ENCODE measurements around the gene HMX2. TPM values are rescaled to one million over a fixed set of nuclear protein-coding genes. Genes with fewer than 3 reads are reported as not detected.

The HMX2 gene
- total RNA-seq = under 1 TPM; 0.62 to 0.99 TPM

GRCh38 chr10:123147635-123148413 is at the start of gene HMX2:
Gene HMX2 (plus strand): TSS chr10:123148136. CDS start chr10:123148379, 243 bp downstream.
- Mint-ChIP-seq H3K27me3 (ENCODE audit: low read depth) (peaks cover 50% of the 10 kb centered on the region), H3K36me3 (ENCODE audit: low read depth) (no peaks in the 10 kb centered on the region), H3K9me3 (no peaks in the 10 kb centered on the region), H3K27ac (no peak within 1 kb of the TSS), H3K4me1 (ENCODE audit: low read depth) (peaks cover 63% of the 10 kb centered on the region), H3K4me3 (peak within 1 kb of the TSS; percentile 63)
- DNase-seq = peak; percentile 58
- CTCF ChIA-PET = no interaction called here
- intact Hi-C loops (cut with micrococcal nuclease) = loop anchor here (1.0 to 10.0 kb wide), 2 partner anchors 11 to 1007 kb away; no protein-coding TSS in a partner anchor

GRCh38 chr10:123100030-123100762 is 47.7 kb upstream of the HMX2 start:
- H3K36me3 Mint-ChIP-seq (ENCODE audit: low read depth) = no peaks in the 10 kb centered on the region
- H3K27ac Mint-ChIP-seq = no peak overlapping the region
- DNase-seq = no peak
- no peaks in the 10 kb centered on the region for H3K4me1 Mint-ChIP-seq (ENCODE audit: low read depth)
- intact Hi-C loops (cut with micrococcal nuclease) = no loop called here
- no peak overlapping the region for H3K4me3 Mint-ChIP-seq
- peaks cover 1% of the 10 kb centered on the region for H3K9me3 Mint-ChIP-seq
- CTCF ChIA-PET = no interaction called here
- peaks cover 1% of the 10 kb centered on the region for H3K27me3 Mint-ChIP-seq (ENCODE audit: low read depth)

GRCh38 chr10:123101872-123102271 is 46.1 kb upstream of the HMX2 start:
- Mint-ChIP-seq H3K4me3 (no peak overlapping the region), H3K27ac (no peak overlapping the region), H3K4me1 (ENCODE audit: low read depth) (no peaks in the 10 kb centered on the region), H3K9me3 (peaks cover 1% of the 10 kb centered on the region), H3K36me3 (ENCODE audit: low read depth) (no peaks in the 10 kb centered on the region), H3K27me3 (ENCODE audit: low read depth) (peaks cover 1% of the 10 kb centered on the region)
- CTCF ChIA-PET = no interaction called here
- no peak for DNase-seq
- intact Hi-C loops (cut with micrococcal nuclease) = no loop called here

- CTCF ChIA-PET = no interaction called here
- intact Hi-C loops (cut with micrococcal nuclease) = no loop called here
Observed at GRCh38 chr10:123102673-123103072, 45.3 kb upstream of the HMX2 start.

GRCh38 chr10:123103944-123104343 is 44.0 kb upstream of the HMX2 start:
- intact Hi-C loops (cut with micrococcal nuclease) = no loop called here
- no peaks in the 10 kb centered on the region for H3K27me3 Mint-ChIP-seq (ENCODE audit: low read depth)
- H3K4me1 Mint-ChIP-seq (ENCODE audit: low read depth) = no peaks in the 10 kb centered on the region
- H3K36me3 Mint-ChIP-seq (ENCODE audit: low read depth) = no peaks in the 10 kb centered on the region
- no peak for DNase-seq
- peaks cover 1% of the 10 kb centered on the region for H3K9me3 Mint-ChIP-seq
- CTCF ChIA-PET = interaction anchor here (1.3 kb wide), 1 partner anchor 13 kb away, joined by 3 read pairs; no protein-coding TSS in a partner anchor
- H3K4me3 Mint-ChIP-seq = no peak overlapping the region
- no peak overlapping the region for H3K27ac Mint-ChIP-seq

More at GRCh38 chr10:123102673-123103072, 45.3 kb upstream of the HMX2 start:
- no peaks in the 10 kb centered on the region for H3K27me3 Mint-ChIP-seq (ENCODE audit: low read depth)
- no peak overlapping the region for H3K27ac Mint-ChIP-seq
- H3K4me3 Mint-ChIP-seq = no peak overlapping the region
- no peaks in the 10 kb centered on the region for H3K36me3 Mint-ChIP-seq (ENCODE audit: low read depth)
- no peak for DNase-seq
- H3K4me1 Mint-ChIP-seq (ENCODE audit: low read depth) = no peaks in the 10 kb centered on the region
- H3K9me3 Mint-ChIP-seq = peaks cover 1% of the 10 kb centered on the region

- Mint-ChIP-seq H3K27me3 (ENCODE audit: low read depth) (peaks cover 13% of the 10 kb centered on the region), H3K27ac (no peak overlapping the region), H3K9me3 (no peaks in the 10 kb centered on the region), H3K36me3 (ENCODE audit: low read depth) (no peaks in the 10 kb centered on the region), H3K4me1 (ENCODE audit: low read depth) (no peaks in the 10 kb centered on the region), H3K4me3 (no peak overlapping the region)
- intact Hi-C loops (cut with micrococcal nuclease) = loop anchor here (5.0 kb wide), 1 partner anchor 673 kb away; no protein-coding TSS in a partner anchor
- DNase-seq = no peak
- CTCF ChIA-PET = no interaction called here
Observed at GRCh38 chr10:123109466-123109865, 38.5 kb upstream of the HMX2 start.

- intact Hi-C loops (cut with micrococcal nuclease) = no loop called here
- H3K27me3 Mint-ChIP-seq (ENCODE audit: low read depth) = peaks cover 36% of the 10 kb centered on the region
Observed at GRCh38 chr10:123117644-123118417, 30.1 kb upstream of the HMX2 start.

GRCh38 chr10:123119081-123119480 is 28.9 kb upstream of the HMX2 start:
- peaks cover 31% of the 10 kb centered on the region for H3K27me3 Mint-ChIP-seq (ENCODE audit: low read depth)
- no peak overlapping the region for H3K27ac Mint-ChIP-seq
- no peak overlapping the region for H3K4me3 Mint-ChIP-seq
- H3K36me3 Mint-ChIP-seq (ENCODE audit: low read depth) = no peaks in the 10 kb centered on the region
- peaks cover 2% of the 10 kb centered on the region for H3K4me1 Mint-ChIP-seq (ENCODE audit: low read depth)
- DNase-seq = no peak
- intact Hi-C loops (cut with micrococcal nuclease) = no loop called here
- H3K9me3 Mint-ChIP-seq = no peaks in the 10 kb centered on the region
- CTCF ChIA-PET = interaction anchor here (1.0 kb wide), 1 partner anchor 76 kb away, joined by 3 read pairs; no protein-coding TSS in a partner anchor

More at GRCh38 chr10:123117644-123118417, 30.1 kb upstream of the HMX2 start:
- Mint-ChIP-seq H3K4me1 (ENCODE audit: low read depth) (peaks cover 2% of the 10 kb centered on the region), H3K4me3 (no peak overlapping the region), H3K9me3 (no peaks in the 10 kb centered on the region), H3K27ac (no peak overlapping the region), H3K36me3 (ENCODE audit: low read depth) (no peaks in the 10 kb centered on the region)
- DNase-seq = no peak
- CTCF ChIA-PET = no interaction called here

- no peak for DNase-seq
- intact Hi-C loops (cut with micrococcal nuclease) = no loop called here
- Mint-ChIP-seq H3K4me3 (no peak overlapping the region), H3K27me3 (ENCODE audit: low read depth) (peaks cover 52% of the 10 kb centered on the region), H3K4me1 (ENCODE audit: low read depth) (no peaks in the 10 kb centered on the region), H3K9me3 (no peaks in the 10 kb centered on the region), H3K36me3 (ENCODE audit: low read depth) (no peaks in the 10 kb centered on the region), H3K27ac (no peak overlapping the region)
- CTCF ChIA-PET = no interaction called here
Observed at GRCh38 chr10:123126246-123126645, 21.7 kb upstream of the HMX2 start.

GRCh38 chr10:123129618-123130271 is 18.2 kb upstream of the HMX2 start:
- no peak for DNase-seq
- no peaks in the 10 kb centered on the region for H3K36me3 Mint-ChIP-seq (ENCODE audit: low read depth)
- no peak overlapping the region for H3K4me3 Mint-ChIP-seq
- no peak overlapping the region for H3K27ac Mint-ChIP-seq
- H3K4me1 Mint-ChIP-seq (ENCODE audit: low read depth) = peaks cover 19% of the 10 kb centered on the region
- CTCF ChIA-PET = no interaction called here
- H3K9me3 Mint-ChIP-seq = no peaks in the 10 kb centered on the region
- peaks cover 82% of the 10 kb centered on the region for H3K27me3 Mint-ChIP-seq (ENCODE audit: low read depth)
- intact Hi-C loops (cut with micrococcal nuclease) = loop anchor here (5.0 kb wide), 2 partner anchors 482 to 562 kb away; no protein-coding TSS in a partner anchor

GRCh38 chr10:123132576-123133477 is 15.1 kb upstream of the HMX2 start:
- no peaks in the 10 kb centered on the region for H3K36me3 Mint-ChIP-seq (ENCODE audit: low read depth)
- CTCF ChIA-PET = interaction anchor here (0.7 to 2.3 kb wide), 11 partner anchors 11 to 484 kb away, joined by 3 to 18 read pairs (median 3); partner anchors contain the start of gene PSTK
- H3K9me3 Mint-ChIP-seq = no peaks in the 10 kb centered on the region
- peak; percentile 94 for DNase-seq
- H3K27me3 Mint-ChIP-seq (ENCODE audit: low read depth) = peaks cover 75% of the 10 kb centered on the region
- intact Hi-C loops (cut with micrococcal nuclease) = loop anchor here (1.0 to 5.0 kb wide), 6 partner anchors 90 to 566 kb away; no protein-coding TSS in a partner anchor
- peak overlapping the region; percentile 44 for H3K4me3 Mint-ChIP-seq
- H3K27ac Mint-ChIP-seq = peak overlapping the region; percentile 2
- peaks cover 29% of the 10 kb centered on the region for H3K4me1 Mint-ChIP-seq (ENCODE audit: low read depth)

All from activated naive CD4-positive, alpha-beta T cell treated with anti-CD3 and anti-CD28 coated beads for 36 hours (primary cell).